ENCODE measurements around the gene RBPMS2. TPM values are rescaled to one million over a fixed set of nuclear protein-coding genes. Genes with fewer than 3 reads are reported as not detected.

Gene RBPMS2
- total and polyA plus RNA-seq, 2 donors (not counting 1 experiment from before 2014, with no cell fraction given), result 0.18 TPM; not detected in 1

GRCh38 chr15:64763462-64763861 lies 11.9 kb downstream of the RBPMS2 start:
- Histone ChIP-seq H2AFZ (ENCODE audit: low read length) (no peak overlapping the region), H3K27me3 (ENCODE audit: control insufficient read depth, insufficient read depth, low read length) (no peaks in the 10 kb centered on the region), H3K36me3 (ENCODE audit: control insufficient read depth, insufficient read depth, low read length) (no peaks in the 10 kb centered on the region), H3K79me2 (ENCODE audit: control insufficient read depth, insufficient read depth, low read length) (no peaks in the 10 kb centered on the region), H3K9me3 (ENCODE audit: control insufficient read depth, insufficient read depth, low read depth, low read length) (no peaks in the 10 kb centered on the region), H3K27ac (ENCODE audit: insufficient read depth, low read length) (no peak overlapping the region), H3K4me3 (replicated peaks in 1 of 4; ENCODE audit: control extremely low read depth in 1 of 4, insufficient read depth in 1 of 4, low read depth in 3 of 4, low read length in 4 of 4) (no peak overlapping the region), H3K9ac (ENCODE audit: insufficient read depth, low read length) (no peak overlapping the region), H3K4me1 (ENCODE audit: control insufficient read depth, extremely low read depth, insufficient read depth, low read length) (no peaks in the 10 kb centered on the region), H3K4me2 (ENCODE audit: extremely low read depth, insufficient read depth, low read length) (no peak overlapping the region), H4K20me1 (ENCODE audit: control insufficient read depth, extremely low read depth, insufficient read depth, low read length) (no peaks in the 10 kb centered on the region)
- DNase-seq (ENCODE audit: low read depth in 2 of 2), result no peak
- TF ChIP-seq EZH2 (IDR thresholded peaks at IDR 0.05; ENCODE audit: low read length, missing control alignments), result no peak
- TF ChIP-seq, protein P1, sequence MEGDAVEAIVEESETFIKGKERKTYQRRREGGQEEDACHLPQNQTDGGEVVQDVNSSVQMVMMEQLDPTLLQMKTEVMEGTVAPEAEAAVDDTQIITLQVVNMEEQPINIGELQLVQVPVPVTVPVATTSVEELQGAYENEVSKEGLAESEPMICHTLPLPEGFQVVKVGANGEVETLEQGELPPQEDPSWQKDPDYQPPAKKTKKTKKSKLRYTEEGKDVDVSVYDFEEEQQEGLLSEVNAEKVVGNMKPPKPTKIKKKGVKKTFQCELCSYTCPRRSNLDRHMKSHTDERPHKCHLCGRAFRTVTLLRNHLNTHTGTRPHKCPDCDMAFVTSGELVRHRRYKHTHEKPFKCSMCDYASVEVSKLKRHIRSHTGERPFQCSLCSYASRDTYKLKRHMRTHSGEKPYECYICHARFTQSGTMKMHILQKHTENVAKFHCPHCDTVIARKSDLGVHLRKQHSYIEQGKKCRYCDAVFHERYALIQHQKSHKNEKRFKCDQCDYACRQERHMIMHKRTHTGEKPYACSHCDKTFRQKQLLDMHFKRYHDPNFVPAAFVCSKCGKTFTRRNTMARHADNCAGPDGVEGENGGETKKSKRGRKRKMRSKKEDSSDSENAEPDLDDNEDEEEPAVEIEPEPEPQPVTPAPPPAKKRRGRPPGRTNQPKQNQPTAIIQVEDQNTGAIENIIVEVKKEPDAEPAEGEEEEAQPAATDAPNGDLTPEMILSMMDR (conservative IDR thresholded peaks at IDR 0.05 in 1 of 2, IDR thresholded peaks at IDR 0.05 in 1 of 2; ENCODE audit: low read depth in 1 of 2, low read length in 2 of 2), result no peak

- Histone ChIP-seq H4K20me1 (ENCODE audit: control insufficient read depth, extremely low read depth, insufficient read depth, low read length) (no peaks in the 10 kb centered on the region), H3K27ac (ENCODE audit: insufficient read depth, low read length) (no peak overlapping the region), H3K27me3 (ENCODE audit: control insufficient read depth, insufficient read depth, low read length) (no peaks in the 10 kb centered on the region), H3K4me1 (ENCODE audit: control insufficient read depth, extremely low read depth, insufficient read depth, low read length) (no peaks in the 10 kb centered on the region), H3K9ac (ENCODE audit: insufficient read depth, low read length) (no peak overlapping the region), H3K4me2 (ENCODE audit: extremely low read depth, insufficient read depth, low read length) (no peak overlapping the region), H3K4me3 (replicated peaks in 1 of 4; ENCODE audit: control extremely low read depth in 1 of 4, insufficient read depth in 1 of 4, low read depth in 3 of 4, low read length in 4 of 4) (no peak overlapping the region), H2AFZ (ENCODE audit: low read length) (no peak overlapping the region), H3K9me3 (ENCODE audit: control insufficient read depth, insufficient read depth, low read depth, low read length) (no peaks in the 10 kb centered on the region), H3K36me3 (ENCODE audit: control insufficient read depth, insufficient read depth, low read length) (no peaks in the 10 kb centered on the region), H3K79me2 (ENCODE audit: control insufficient read depth, insufficient read depth, low read length) (no peaks in the 10 kb centered on the region)
- DNase-seq (ENCODE audit: low read depth in 2 of 2), result no peak
- TF ChIP-seq, protein P1 (conservative IDR thresholded peaks at IDR 0.05 in 1 of 2, IDR thresholded peaks at IDR 0.05 in 1 of 2; ENCODE audit: low read depth in 1 of 2, low read length in 2 of 2), result no peak
- TF ChIP-seq EZH2 (IDR thresholded peaks at IDR 0.05; ENCODE audit: low read length, missing control alignments), result no peak
Observed at GRCh38 chr15:64763021-64763420, 12.4 kb downstream of the RBPMS2 start.

- no peak overlapping the region for H3K27ac ChIP-seq (ENCODE audit: insufficient read depth, low read length)
- H3K79me2 ChIP-seq (ENCODE audit: control insufficient read depth, insufficient read depth, low read length), result no peaks in the 10 kb centered on the region
- no peak overlapping the region for H2AFZ ChIP-seq (ENCODE audit: low read length)
- no peak overlapping the region for H3K4me3 ChIP-seq (replicated peaks in 1 of 4; ENCODE audit: control extremely low read depth in 1 of 4, insufficient read depth in 1 of 4, low read depth in 3 of 4, low read length in 4 of 4)
- no peaks in the 10 kb centered on the region for H3K27me3 ChIP-seq (ENCODE audit: control insufficient read depth, insufficient read depth, low read length)
- H3K9ac ChIP-seq (ENCODE audit: insufficient read depth, low read length), result no peak overlapping the region
- H3K9me3 ChIP-seq (ENCODE audit: control insufficient read depth, insufficient read depth, low read depth, low read length), result no peaks in the 10 kb centered on the region
- H4K20me1 ChIP-seq (ENCODE audit: control insufficient read depth, extremely low read depth, insufficient read depth, low read length), result no peaks in the 10 kb centered on the region
- no peak for TF ChIP-seq EZH2 (IDR thresholded peaks at IDR 0.05; ENCODE audit: low read length, missing control alignments)
- TF ChIP-seq, protein P1 (conservative IDR thresholded peaks at IDR 0.05 in 1 of 2, IDR thresholded peaks at IDR 0.05 in 1 of 2; ENCODE audit: low read depth in 1 of 2, low read length in 2 of 2), result no peak
- DNase-seq (ENCODE audit: low read depth in 2 of 2), result no peak
- H3K4me1 ChIP-seq (ENCODE audit: control insufficient read depth, extremely low read depth, insufficient read depth, low read length), result no peaks in the 10 kb centered on the region
- H3K36me3 ChIP-seq (ENCODE audit: control insufficient read depth, insufficient read depth, low read length), result no peaks in the 10 kb centered on the region
- H3K4me2 ChIP-seq (ENCODE audit: extremely low read depth, insufficient read depth, low read length), result no peak overlapping the region
Observed at GRCh38 chr15:64762546-64762945, 12.8 kb downstream of the RBPMS2 start.
